ENCODE measurements around the gene NDUFC2. TPM values are rescaled to one million over a fixed set of nuclear protein-coding genes. Genes with fewer than 3 reads are reported as not detected.

NDUFC2 gene
- polyA plus RNA-seq, 1 donor from 2014 or later = 269 TPM

GRCh38 chr11:78019808-78020207, 59.9 kb downstream of the NDUFC2 start:
- Histone ChIP-seq H3K36me3 (ENCODE audit: insufficient read depth, low read length) (no peaks in the 10 kb centered on the region), H3K27ac (ENCODE audit: low read length) (peak overlapping the region; percentile 81), H3K4me2 (ENCODE audit: low read length) (peak overlapping the region; percentile 61), H3K9ac (ENCODE audit: low read length) (peak overlapping the region; percentile 49), H4K20me1 (ENCODE audit: insufficient read depth) (no peaks in the 10 kb centered on the region), H2AFZ (ENCODE audit: low read depth, low read length) (peak overlapping the region; percentile 52), H3K4me3 (ENCODE audit: low read length) (peak overlapping the region; percentile 40), H3F3A (ENCODE audit: insufficient read depth, low read length, poor library complexity, severe bottlenecking) (no peaks in the 10 kb centered on the region), H3K9me2 (ENCODE audit: insufficient read depth, low read length) (no peaks in the 10 kb centered on the region), H3K27me3 (ENCODE audit: insufficient read depth, low read depth, low read length) (peaks cover 10% of the 10 kb centered on the region), H3K79me2 (replicated peaks; ENCODE audit: insufficient read depth, low read length) (no peaks in the 10 kb centered on the region), H3K9me3 (ENCODE audit: low read length) (no peaks in the 10 kb centered on the region)
- TF ChIP-seq POLR2AphosphoS5 (IDR thresholded peaks at IDR 0.05) = no peak
- no peak for TF ChIP-seq TAF1 (IDR thresholded peaks at IDR 0.05; ENCODE audit: low read depth)
- no peak for TF ChIP-seq EZH2 (IDR thresholded peaks at IDR 0.05; ENCODE audit: borderline replicate concordance, insufficient read depth, low read length, poor library complexity, severe bottlenecking)
- TF ChIP-seq REST (IDR thresholded peaks at IDR 0.05; ENCODE audit: borderline replicate concordance) = no peak
- TF ChIP-seq SMC3 (conservative IDR thresholded peaks at IDR 0.05; ENCODE audit: poor library complexity) = no peak
- no peak for TF ChIP-seq MXI1 (conservative IDR thresholded peaks at IDR 0.05; ENCODE audit: poor library complexity, severe bottlenecking)
- no peak for TF ChIP-seq EP300 (conservative IDR thresholded peaks at IDR 0.05; ENCODE audit: poor library complexity, severe bottlenecking)

Other genes starting within 250 kb of the NDUFC2 start
- 34.5 and 35.3 TPM in 2 replicates for gene INTS4, start 85.2 kb downstream of the NDUFC2 start, polyA plus RNA-seq
- 0.32 and 2.0 TPM in 2 replicates for gene KCTD14, start 56.6 kb downstream of the NDUFC2 start, polyA plus RNA-seq
- not detected in 2 replicates for gene THRSP, start 16.0 kb downstream of the NDUFC2 start, polyA plus RNA-seq
- 35.7 and 42.1 TPM in 2 replicates for gene ALG8, start 59.8 kb upstream of the NDUFC2 start, polyA plus RNA-seq
- 1.2 and 1.4 TPM in 2 replicates for gene KCTD21, start 108.8 kb upstream of the NDUFC2 start, polyA plus RNA-seq
- 12.9 and 13.9 TPM in 2 replicates for gene USP35, start 109.1 kb upstream of the NDUFC2 start, polyA plus RNA-seq